Measurements from ENCODE around the gene LRRC36.

Gene LRRC36

DNA sequence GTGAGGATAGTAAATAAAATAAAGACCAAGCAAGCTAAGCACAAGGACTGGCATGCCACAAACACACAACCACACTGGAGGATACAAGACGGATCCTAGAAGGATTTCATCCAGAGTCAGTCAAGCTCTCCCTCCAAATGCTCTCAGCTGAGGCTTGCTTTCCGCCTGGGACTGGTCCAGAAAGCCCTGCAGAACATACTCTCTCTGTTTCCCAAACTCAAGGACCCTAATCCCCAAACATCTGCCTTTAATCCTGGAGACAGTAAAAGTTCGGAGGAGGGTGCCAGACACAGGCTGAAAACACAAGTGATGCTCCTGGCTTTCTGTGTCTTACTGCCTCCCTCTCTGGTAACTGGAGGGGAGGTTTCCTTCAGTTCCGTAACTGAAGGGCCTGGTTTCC, 99.0 kb downstream of the LRRC36 start:
- CTCF ChIA-PET = interaction anchor here (1.3 to 5.9 kb wide), 6 partner anchors 8 to 219 kb away, joined by 4 to 118 read pairs (median 37); partner anchors contain the start of genes ATP6V0D1, CARMIL2 and ZDHHC1
- TF ChIP-seq, protein P1, sequence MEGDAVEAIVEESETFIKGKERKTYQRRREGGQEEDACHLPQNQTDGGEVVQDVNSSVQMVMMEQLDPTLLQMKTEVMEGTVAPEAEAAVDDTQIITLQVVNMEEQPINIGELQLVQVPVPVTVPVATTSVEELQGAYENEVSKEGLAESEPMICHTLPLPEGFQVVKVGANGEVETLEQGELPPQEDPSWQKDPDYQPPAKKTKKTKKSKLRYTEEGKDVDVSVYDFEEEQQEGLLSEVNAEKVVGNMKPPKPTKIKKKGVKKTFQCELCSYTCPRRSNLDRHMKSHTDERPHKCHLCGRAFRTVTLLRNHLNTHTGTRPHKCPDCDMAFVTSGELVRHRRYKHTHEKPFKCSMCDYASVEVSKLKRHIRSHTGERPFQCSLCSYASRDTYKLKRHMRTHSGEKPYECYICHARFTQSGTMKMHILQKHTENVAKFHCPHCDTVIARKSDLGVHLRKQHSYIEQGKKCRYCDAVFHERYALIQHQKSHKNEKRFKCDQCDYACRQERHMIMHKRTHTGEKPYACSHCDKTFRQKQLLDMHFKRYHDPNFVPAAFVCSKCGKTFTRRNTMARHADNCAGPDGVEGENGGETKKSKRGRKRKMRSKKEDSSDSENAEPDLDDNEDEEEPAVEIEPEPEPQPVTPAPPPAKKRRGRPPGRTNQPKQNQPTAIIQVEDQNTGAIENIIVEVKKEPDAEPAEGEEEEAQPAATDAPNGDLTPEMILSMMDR (IDR thresholded peaks at IDR 0.05; ENCODE audit: control extremely low read depth, extremely low read depth, low read depth, missing control alignments) = no peak
- no peak for DNase-seq (ENCODE audit: extremely low spot score)
- POLR2A ChIA-PET = no interaction called here

DNA sequence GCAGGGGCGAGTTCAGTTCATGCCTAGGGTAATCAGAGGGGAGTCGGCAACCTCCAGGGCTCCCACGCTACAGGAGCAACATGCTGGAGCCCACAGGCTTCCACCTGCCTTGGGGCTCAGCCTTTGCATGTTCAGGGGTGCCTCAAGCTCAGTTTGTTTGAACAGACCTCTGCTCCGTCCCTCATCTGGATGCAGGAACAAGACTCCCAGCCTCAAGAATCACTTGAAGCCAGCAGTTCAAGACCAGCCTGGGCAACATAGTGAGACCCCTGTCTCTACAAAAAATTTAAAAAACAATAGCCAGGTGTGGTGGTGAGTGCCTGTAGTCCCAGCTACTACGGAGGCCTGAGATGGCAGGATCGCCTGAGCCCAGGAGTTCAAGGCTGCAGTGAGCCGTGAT, 99.4 kb downstream of the LRRC36 start:
- POLR2A ChIA-PET = no interaction called here
- TF ChIP-seq, protein P1 (IDR thresholded peaks at IDR 0.05; ENCODE audit: control extremely low read depth, extremely low read depth, low read depth, missing control alignments) = no peak
- no peak for DNase-seq (ENCODE audit: extremely low spot score)
- CTCF ChIA-PET = interaction anchor here (1.1 to 5.9 kb wide), 9 partner anchors 9 to 219 kb away, joined by 3 to 118 read pairs (median 12); partner anchors contain the start of genes ATP6V0D1, CARMIL2 and ZDHHC1

DNA sequence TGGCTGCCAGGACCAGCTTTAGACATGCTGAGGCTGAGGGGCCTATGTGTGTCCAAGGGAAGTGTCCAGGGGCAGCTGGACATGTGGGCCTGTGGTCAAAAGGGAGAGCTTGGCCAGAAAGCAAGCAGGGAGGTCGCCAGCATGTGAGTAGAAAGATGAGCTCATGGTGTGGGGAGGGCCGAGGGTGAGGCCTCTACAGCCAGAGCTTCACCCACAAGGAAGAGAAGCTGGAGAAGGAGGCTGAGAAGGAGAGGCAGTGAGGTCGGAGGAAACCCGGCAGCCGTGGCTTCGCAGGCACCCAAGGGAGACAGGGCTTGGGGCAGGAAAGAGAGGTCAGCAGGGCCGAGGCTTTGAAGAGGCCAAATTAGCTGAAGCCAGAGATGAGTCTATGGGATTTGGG, 100.3 kb downstream of the LRRC36 start:
- DNase-seq (ENCODE audit: extremely low spot score) = no peak
- ChIA-PET POLR2A (interaction anchor here (0.7 kb wide), 1 partner anchor 461 kb away, joined by 5 read pairs; no protein-coding TSS in a partner anchor), CTCF (interaction anchor here (1.1 to 5.9 kb wide), 16 partner anchors 9 to 473 kb away, joined by 3 to 118 read pairs (median 12); partner anchors contain the start of genes ATP6V0D1 and ZDHHC1)
- TF ChIP-seq, protein P1 (IDR thresholded peaks at IDR 0.05; ENCODE audit: control extremely low read depth, extremely low read depth, low read depth, missing control alignments) = no peak

DNA sequence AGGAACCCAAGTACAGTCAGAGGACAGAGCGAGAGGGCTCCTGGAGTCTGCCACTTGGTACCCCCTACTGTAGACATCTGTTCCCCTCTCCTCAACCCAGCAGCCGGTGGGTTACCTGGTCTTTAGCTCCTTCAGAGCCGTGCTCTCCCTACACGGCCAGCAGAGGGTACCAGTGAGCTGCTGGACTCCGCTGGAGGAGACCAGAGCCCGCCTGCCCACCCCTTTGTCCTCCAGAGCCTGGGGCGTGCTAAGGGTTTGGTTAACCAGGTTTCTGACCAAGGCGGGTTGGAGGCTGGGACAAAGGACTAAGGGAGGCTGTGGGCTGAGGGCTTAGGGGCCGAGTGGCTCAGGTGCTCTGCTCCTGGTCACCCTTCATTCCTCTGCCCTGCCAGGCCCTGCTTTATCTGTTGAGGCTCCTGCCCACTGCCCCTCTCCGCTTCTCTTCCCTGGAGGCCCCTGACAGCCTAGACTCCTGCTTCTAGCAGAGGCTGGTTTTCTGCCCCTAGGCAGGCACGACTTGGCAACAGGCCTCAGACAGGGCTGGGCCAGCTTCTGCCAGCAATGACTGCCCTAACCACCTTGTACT, 101.6 kb downstream of the LRRC36 start:
- peak; percentile 83 for DNase-seq (ENCODE audit: extremely low spot score)
- CTCF ChIA-PET = interaction anchor here (0.6 to 5.9 kb wide), 41 partner anchors 8 to 474 kb away, joined by 3 to 118 read pairs (median 5); partner anchors contain the start of genes ATP6V0D1, CARMIL2 and ZDHHC1
- POLR2A ChIA-PET = interaction anchor here (0.5 kb wide), 1 partner anchor 201 kb away, joined by 3 read pairs; no protein-coding TSS in a partner anchor
- TF ChIP-seq, protein P1 (IDR thresholded peaks at IDR 0.05; ENCODE audit: control extremely low read depth, extremely low read depth, low read depth, missing control alignments) = peak; percentile 93

DNA sequence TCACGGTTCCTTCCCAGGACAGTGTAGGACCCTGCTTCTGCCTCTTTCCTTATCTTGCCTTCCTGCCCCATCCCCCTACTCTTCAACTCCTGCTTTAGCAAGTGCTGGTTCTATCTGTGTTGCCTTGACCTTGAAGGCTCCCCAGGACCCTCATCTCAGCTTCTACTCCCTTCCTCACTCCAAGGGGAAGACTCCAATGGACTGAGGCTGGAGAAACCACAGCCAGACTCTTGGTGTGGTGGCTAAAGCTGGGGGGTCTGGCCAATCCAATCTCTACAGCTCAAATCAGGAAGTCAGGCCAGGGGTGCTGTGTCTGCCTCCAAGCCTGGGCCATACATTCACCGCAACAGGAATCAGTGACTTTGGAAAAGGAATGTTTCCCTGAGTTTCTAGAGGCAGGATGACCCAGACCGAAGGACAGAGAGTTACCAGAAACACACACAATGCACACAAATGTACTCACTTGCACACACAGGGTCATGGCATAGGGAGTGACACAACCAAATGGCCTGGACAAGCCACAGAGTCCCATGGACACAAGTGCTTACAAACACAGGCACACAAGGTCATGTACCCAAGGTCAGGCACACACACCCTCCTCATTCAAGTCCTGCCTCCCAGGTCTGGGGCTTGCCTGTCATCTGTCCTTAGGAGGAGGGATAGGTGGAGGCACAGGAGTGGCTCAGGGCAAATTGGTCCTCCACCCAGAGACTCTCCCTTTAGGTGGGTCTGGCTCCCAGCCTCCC, 102.6 kb downstream of the LRRC36 start:
- TF ChIP-seq, protein P1 (IDR thresholded peaks at IDR 0.05; ENCODE audit: control extremely low read depth, extremely low read depth, low read depth, missing control alignments) = no peak
- CTCF ChIA-PET = interaction anchor here (0.9 to 5.9 kb wide), 17 partner anchors 9 to 451 kb away, joined by 3 to 118 read pairs (median 7); partner anchors contain the start of genes CARMIL2 and ZDHHC1

DNA sequence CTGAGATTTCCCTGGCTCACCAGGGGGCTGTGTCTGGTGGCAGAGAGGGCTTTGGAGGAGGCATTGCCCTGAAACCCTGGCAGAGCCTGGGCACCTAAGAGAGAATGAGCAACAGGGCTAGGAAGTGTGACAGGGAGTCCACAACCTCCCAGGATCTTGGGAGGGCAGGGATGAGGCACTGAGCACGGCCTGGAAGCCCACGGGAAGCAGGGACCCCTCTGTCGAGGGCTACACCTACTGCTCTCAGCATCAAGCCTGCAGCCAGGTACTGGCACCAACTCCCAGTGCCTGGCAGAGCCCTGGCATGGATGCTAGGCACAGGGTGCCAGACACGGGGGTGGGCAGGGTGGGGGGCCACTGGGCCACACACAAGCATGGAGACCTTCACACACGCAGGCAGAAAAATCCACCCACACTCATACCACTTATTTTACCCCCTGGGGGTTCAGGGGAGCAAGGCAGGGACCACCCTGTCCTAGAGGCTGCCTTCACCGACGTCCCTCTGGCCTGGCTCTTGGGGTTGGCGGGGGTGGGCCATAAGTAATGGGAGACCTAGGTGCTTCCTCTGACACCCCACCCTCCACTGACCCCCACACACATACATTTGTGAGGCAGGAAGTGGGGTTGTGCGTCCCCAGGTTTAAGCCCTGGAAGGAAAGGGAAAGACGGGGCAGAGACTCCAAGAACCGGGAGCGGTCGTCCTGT, 103.3 kb downstream of the LRRC36 start:
- TF ChIP-seq, protein P1 (IDR thresholded peaks at IDR 0.05; ENCODE audit: control extremely low read depth, extremely low read depth, low read depth, missing control alignments) = no peak
- CTCF ChIA-PET = interaction anchor here (1.0 to 5.9 kb wide), 7 partner anchors 13 to 185 kb away, joined by 3 to 118 read pairs (median 33); partner anchors contain the start of gene ZDHHC1
- DNase-seq (ENCODE audit: extremely low spot score) = no peak
- POLR2A ChIA-PET = no interaction called here

More for the DNA sequence above, 102.6 kb downstream of the LRRC36 start:
- no peak for DNase-seq (ENCODE audit: extremely low spot score)
- POLR2A ChIA-PET = no interaction called here
